ENCODE results near the gene EPB41. TPM values are rescaled to one million over a fixed set of nuclear protein-coding genes. Genes with fewer than 3 reads are reported as not detected.

EPB41 gene
- total RNA-seq, 1 experiment from 2014 or later = 41.7 TPM

DNA sequence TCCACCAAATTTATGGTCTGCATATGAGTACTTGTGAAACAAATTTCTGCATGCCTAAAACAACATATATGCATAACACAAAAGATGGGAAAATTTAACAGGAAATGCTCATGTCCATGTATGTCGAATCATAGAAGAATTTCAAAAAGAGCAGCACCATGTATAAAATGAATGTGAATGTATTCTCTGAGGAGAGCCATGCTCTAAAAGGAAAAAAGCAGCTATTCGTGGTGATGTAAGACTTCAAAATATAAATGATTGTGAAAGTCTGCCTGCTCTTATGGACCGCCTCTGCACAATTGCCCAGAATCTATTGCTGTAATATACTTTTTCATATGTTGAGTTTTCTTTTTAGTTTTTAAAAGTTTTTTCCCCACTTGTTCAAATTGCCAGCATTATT is 66.8 kb downstream of the EPB41 start:
- no peaks in the 10 kb centered on the region for H3K36me3 ChIP-seq (ENCODE audit: control insufficient read depth in 1 of 2, insufficient read depth in 2 of 2, low read length in 2 of 2)
- H2AFZ ChIP-seq (ENCODE audit: low read depth, low read length, poor library complexity, severe bottlenecking) = no peak overlapping the region
- ATAC-seq (no peak), DNase-seq (ENCODE audit: low read depth, low spot score) (no peak)
- no peaks in the 10 kb centered on the region for H3K9me2 ChIP-seq (ENCODE audit: insufficient read depth)
- intact Hi-C loops (cut with micrococcal nuclease) = no loop called here
- no peaks in the 10 kb centered on the region for H3K27me3 ChIP-seq (ENCODE audit: insufficient read depth, low read length)
- no peak overlapping the region for H3K4me3 ChIP-seq (replicated peaks in 1 of 2; ENCODE audit: low read depth in 1 of 2, low read length in 2 of 2)
- no peaks in the 10 kb centered on the region for H3K9me3 ChIP-seq (ENCODE audit: control insufficient read depth in 1 of 2, insufficient read depth in 1 of 2, low read depth in 1 of 2, low read length in 2 of 2)
- no peak overlapping the region for H3K27ac ChIP-seq (ENCODE audit: low read depth, low read length)
- no TSS peak for BruUV-seq (replicated peaks)
- TF ChIP-seq ZFX (IDR thresholded peaks at IDR 0.05) (no peak), SRF (IDR thresholded peaks at IDR 0.05; ENCODE audit: low read depth) (no peak), EGR1 (IDR thresholded peaks at IDR 0.05; ENCODE audit: low read depth) (no peak), RAD21 (IDR thresholded peaks at IDR 0.05; ENCODE audit: low read depth) (no peak), EZH2phosphoT487 (IDR thresholded peaks at IDR 0.05; ENCODE audit: borderline replicate concordance) (no peak)
- TF ChIP-seq, protein P1, sequence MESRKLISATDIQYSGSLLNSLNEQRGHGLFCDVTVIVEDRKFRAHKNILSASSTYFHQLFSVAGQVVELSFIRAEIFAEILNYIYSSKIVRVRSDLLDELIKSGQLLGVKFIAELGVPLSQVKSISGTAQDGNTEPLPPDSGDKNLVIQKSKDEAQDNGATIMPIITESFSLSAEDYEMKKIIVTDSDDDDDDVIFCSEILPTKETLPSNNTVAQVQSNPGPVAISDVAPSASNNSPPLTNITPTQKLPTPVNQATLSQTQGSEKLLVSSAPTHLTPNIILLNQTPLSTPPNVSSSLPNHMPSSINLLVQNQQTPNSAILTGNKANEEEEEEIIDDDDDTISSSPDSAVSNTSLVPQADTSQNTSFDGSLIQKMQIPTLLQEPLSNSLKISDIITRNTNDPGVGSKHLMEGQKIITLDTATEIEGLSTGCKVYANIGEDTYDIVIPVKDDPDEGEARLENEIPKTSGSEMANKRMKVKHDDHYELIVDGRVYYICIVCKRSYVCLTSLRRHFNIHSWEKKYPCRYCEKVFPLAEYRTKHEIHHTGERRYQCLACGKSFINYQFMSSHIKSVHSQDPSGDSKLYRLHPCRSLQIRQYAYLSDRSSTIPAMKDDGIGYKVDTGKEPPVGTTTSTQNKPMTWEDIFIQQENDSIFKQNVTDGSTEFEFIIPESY (IDR thresholded peaks at IDR 0.05; ENCODE audit: extremely low read depth, insufficient replicate concordance, low read length) = no peak
- H3K4me1 ChIP-seq (ENCODE audit: control insufficient read depth in 1 of 2, insufficient read depth in 2 of 2, low read length in 2 of 2) = peaks cover 3 to 10% of the 10 kb centered on the region in 2 experiments; a peak in 3 of 4 replicates
- CTCF ChIA-PET = no interaction called here
- no peaks in the 10 kb centered on the region for H3K79me2 ChIP-seq (ENCODE audit: insufficient read depth, low read length)
- no peak overlapping the region for H3K9ac ChIP-seq (ENCODE audit: low read length)
- POLR2A ChIA-PET = no interaction called here
- no peaks in the 10 kb centered on the region for H4K20me1 ChIP-seq (ENCODE audit: insufficient read depth)
- H3K4me2 ChIP-seq (ENCODE audit: low read length) = no peak overlapping the region
- RAD21 ChIA-PET (ENCODE audit: low non-redundant PET in 1 of 2, low total read pairs in 2 of 2, uncharacterized antibody in 2 of 2, unreplicated experiment in 2 of 2) = no interaction called here

DNA sequence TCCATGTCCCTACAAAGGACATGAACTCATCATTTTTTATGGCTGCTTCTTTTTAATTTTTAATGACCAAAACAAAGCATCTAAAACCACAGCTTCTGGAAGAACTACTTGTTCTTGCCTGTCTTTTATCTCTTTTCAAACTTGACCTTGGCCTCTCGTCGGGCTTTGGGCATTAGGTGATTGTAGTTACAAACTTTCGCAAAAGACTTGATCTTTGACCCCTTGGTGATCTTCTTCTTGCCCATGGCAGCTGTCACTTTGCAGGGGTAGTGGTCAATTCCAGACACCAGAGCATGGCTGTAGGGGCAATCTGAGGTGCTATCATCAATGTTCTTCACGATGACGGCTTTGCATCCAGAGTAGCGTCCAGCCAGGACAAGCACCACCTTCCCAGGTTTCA is 67.8 kb downstream of the EPB41 start:
- ChIA-PET POLR2A (no interaction called here), CTCF (no interaction called here), RAD21 (ENCODE audit: low non-redundant PET in 1 of 2, low total read pairs in 2 of 2, uncharacterized antibody in 2 of 2, unreplicated experiment in 2 of 2) (no interaction called here)
- no peaks in the 10 kb centered on the region for H3K27me3 ChIP-seq (ENCODE audit: insufficient read depth, low read length)
- H3K9me2 ChIP-seq (ENCODE audit: insufficient read depth) = no peaks in the 10 kb centered on the region
- H3K4me3 ChIP-seq (replicated peaks in 1 of 2; ENCODE audit: low read depth in 1 of 2, low read length in 2 of 2) = no peak overlapping the region
- H2AFZ ChIP-seq (ENCODE audit: low read depth, low read length, poor library complexity, severe bottlenecking) = no peak overlapping the region
- ATAC-seq (no peak), DNase-seq (ENCODE audit: low read depth, low spot score) (no peak)
- H3K4me1 ChIP-seq (ENCODE audit: control insufficient read depth in 1 of 2, insufficient read depth in 2 of 2, low read length in 2 of 2) = peaks cover 0 to 7% of the 10 kb centered on the region in 2 experiments; a peak in 1 of 4 replicates
- no peaks in the 10 kb centered on the region for H3K9me3 ChIP-seq (ENCODE audit: control insufficient read depth in 1 of 2, insufficient read depth in 1 of 2, low read depth in 1 of 2, low read length in 2 of 2)
- H3K27ac ChIP-seq (ENCODE audit: low read depth, low read length) = no peak overlapping the region
- no peak overlapping the region for H3K4me2 ChIP-seq (ENCODE audit: low read length)
- intact Hi-C loops (cut with micrococcal nuclease) = no loop called here
- no peaks in the 10 kb centered on the region for H4K20me1 ChIP-seq (ENCODE audit: insufficient read depth)
- TF ChIP-seq SRF (IDR thresholded peaks at IDR 0.05; ENCODE audit: low read depth) = no peak
- TF ChIP-seq POLR2AphosphoS5 (IDR thresholded peaks at IDR 0.05; ENCODE audit: low read depth, low read length) = no peak
- no peak for TF ChIP-seq TCF7L2 (IDR thresholded peaks at IDR 0.05; ENCODE audit: borderline replicate concordance, extremely low read depth, insufficient read depth, insufficient read length)
- TF ChIP-seq SIN3A (IDR thresholded peaks at IDR 0.05; ENCODE audit: low read depth) = no peak
- TF ChIP-seq ZFX (IDR thresholded peaks at IDR 0.05) = no peak
- no peaks in the 10 kb centered on the region for H3K79me2 ChIP-seq (ENCODE audit: insufficient read depth, low read length)
- no peaks in the 10 kb centered on the region for H3K36me3 ChIP-seq (ENCODE audit: control insufficient read depth in 1 of 2, insufficient read depth in 2 of 2, low read length in 2 of 2)
- BruUV-seq (replicated peaks) = no TSS peak
- no peak overlapping the region for H3K9ac ChIP-seq (ENCODE audit: low read length)
